Suprapubic skin (tissue), 3 donors: ENCODE measurements around the gene MUCL3.

Experiments used
- CTCF ChIP-seq, 2 donors: fragments of 200-600 bp in 1 of 2; fragments of 450-650 bp in 1 of 2; sonication (generic) in 1 of 2; IDR thresholded peaks; one replicate each; pipeline ENCODE4 v1.5.1; 2016 to 2019; ENCODE audit warnings: antibody characterized with exemption in 2 of 2, mild to moderate bottlenecking in 1 of 2, moderate library complexity in 1 of 2
- POLR2AphosphoS5 ChIP-seq, 3 donors: sonication (generic); formaldehyde crosslinking; IDR thresholded peaks; one replicate each; pipeline ENCODE4 v1.6.1; 2017; ENCODE audit warnings: antibody characterized with exemption in 3 of 3

- TF ChIP-seq CTCF (IDR thresholded peaks at IDR 0.05) (no peak), POLR2AphosphoS5 (IDR thresholded peaks at IDR 0.05) (no peak)
Measured at GRCh38 chr6:30930506-30930905, 10.3 kb upstream of the MUCL3 start.
